OCI-LY7 (cell line): ENCODE results near the gene KSR1.

Source experiments
- CTCF ChIP-seq: fragments of 200-600 bp; sonication (generic); conservative IDR thresholded peaks from 2 replicates; pipeline ENCODE4 v1.5.1; 2014; ENCODE audit warnings: mild to moderate bottlenecking, antibody characterized with exemption, low read length, moderate library complexity, mixed read lengths
- EZH2phosphoT487 ChIP-seq: fragments of 200-600 bp; sonication (generic); IDR thresholded peaks from 2 replicates; pipeline ENCODE4 v1.6.1; 2018; ENCODE audit warnings: low read depth, borderline replicate concordance, mild to moderate bottlenecking, mixed run types, antibody characterized with exemption, low read length, moderate library complexity, mixed read lengths

GRCh38 chr17:27423651-27424050 lies 32.6 kb upstream of the KSR1 start:
- TF ChIP-seq CTCF (no peak), EZH2phosphoT487 (no peak)
